Smooth muscle cell (in vitro differentiated cells): ENCODE data around the gene OR2AT4. TPM values are rescaled to one million over a fixed set of nuclear protein-coding genes. Genes with fewer than 3 reads are reported as not detected.

Source experiments
- DNase-seq: peaks from one replicate; lab custom pipeline; 2025; ENCODE audit not compliant: unreplicated experiment; lab: John Stamatoyannopoulos, UW
- H2AFZ ChIP-seq: fragments of 200-600 bp; sonication (generic); 2 replicates; pipeline ENCODE4 v1.6.0; 2016; ENCODE audit warnings: antibody characterized with exemption, low read depth, mild to moderate bottlenecking
- H3F3A ChIP-seq: fragments of 200-600 bp; sonication (generic); 2 replicates; pipeline ENCODE4 v1.6.0; 2017; ENCODE audit warnings: antibody characterized with exemption, low read depth
- H3K27ac ChIP-seq: fragments of 200-600 bp; sonication (generic); 2 replicates; pipeline ENCODE4 v1.5.1; 2016; ENCODE audit warnings: low read depth, mild to moderate bottlenecking
- H3K27me3 ChIP-seq: fragments of 200-600 bp; sonication (generic); 2 replicates; pipeline ENCODE4 v1.6.1; 2016; ENCODE audit warnings: low read depth, mild to moderate bottlenecking
- H3K36me3 ChIP-seq: fragments of 200-600 bp; sonication (generic); 2 replicates; pipeline ENCODE4 v1.5.1; 2016; ENCODE audit warnings: low read depth
- H3K4me1 ChIP-seq: fragments of 200-600 bp; sonication (generic); 2 replicates; pipeline ENCODE4 v1.5.1; 2016; ENCODE audit warnings: low read depth
- H3K4me2 ChIP-seq: fragments of 200-600 bp; sonication (generic); 2 replicates; pipeline ENCODE4 v1.6.0; 2016; ENCODE audit warnings: mild to moderate bottlenecking
- H3K4me3 ChIP-seq: fragments of 200-600 bp; sonication (generic); 2 replicates; pipeline ENCODE4 v1.5.1; 2016; ENCODE audit warnings: mild to moderate bottlenecking
- H3K79me2 ChIP-seq: fragments of 200-600 bp; sonication (generic); 2 replicates; pipeline ENCODE4 v1.6.0; 2016; ENCODE audit warnings: low read depth, mild to moderate bottlenecking
- H3K9ac ChIP-seq: fragments of 200-600 bp; sonication (generic); 2 replicates; pipeline ENCODE4 v1.6.0; 2016; ENCODE audit warnings: low read depth
- H3K9me3 ChIP-seq: fragments of 200-600 bp; sonication (generic); replicated peaks from 2 replicates; pipeline ENCODE4 v1.5.1; 2016; ENCODE audit warnings: low read depth
- H4K20me1 ChIP-seq: fragments of 200-600 bp; sonication (generic); 2 replicates; pipeline ENCODE4 v1.6.0; 2016; ENCODE audit warnings: low read depth
- WGBS: methylation state at CpG from one replicate; pipeline ENCODE4 v1.1.7; 2016; ENCODE audit warnings: low lambda C conversion rate; 5-methylcytosine and 5-hydroxymethylcytosine counted together
- polyA plus RNA-seq: library from polyadenylated mRNA; unstranded; fragments of >200 nt; fragmentation: Nextera tagmentation; extraction: Ambion mirVana; gene quantifications from 2 replicates; pipeline ENCODE4 v1.2.1, GENCODE V29; 2016
- total RNA-seq: library from RNA; depleted of rRNA; stranded (reverse); fragments of >200 nt; gene quantifications from 2 replicates; pipeline ENCODE4 v1.2.3, GENCODE V29; 2014
- TF ChIP-seq, protein P1 (sequence below): fragments of 200-600 bp; sonication (generic); IDR thresholded peaks from 2 replicates; pipeline ENCODE4 v1.5.1; 2017; ENCODE audit warnings: borderline replicate concordance, mild to moderate bottlenecking, antibody characterized with exemption; ENCODE audit not compliant: insufficient read depth, poor library complexity, severe bottlenecking

The OR2AT4 gene
- total and polyA plus RNA-seq, 2 experiments from 2014 or later = not detected

DNA sequence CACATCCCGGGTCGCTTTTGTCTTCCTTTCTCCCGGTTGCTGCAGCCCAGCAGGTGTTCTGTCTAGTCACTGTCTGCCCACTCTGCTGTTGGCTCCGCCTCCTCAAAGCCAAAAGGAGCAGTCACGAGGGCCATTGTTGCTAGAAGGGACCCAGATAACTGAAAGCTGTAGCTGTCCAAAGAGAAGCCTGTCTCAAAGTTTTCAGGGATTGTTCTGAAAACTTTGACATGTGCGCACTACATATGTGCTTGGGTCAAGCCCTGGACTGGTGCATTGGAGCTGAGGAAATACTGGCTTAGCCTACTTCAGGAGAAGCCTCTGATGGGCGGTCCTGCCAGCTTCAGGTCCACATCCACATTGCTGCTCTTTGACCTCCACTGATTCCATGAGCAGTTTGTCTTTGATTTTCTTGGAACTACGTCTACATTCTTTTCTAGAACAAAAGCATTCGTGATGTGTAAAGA lies 8.8 kb upstream of the OR2AT4 start:
- Histone ChIP-seq H3K79me2 (no peaks in the 10 kb centered on the region), H3F3A (no peaks in the 10 kb centered on the region), H3K27me3 (no peaks in the 10 kb centered on the region), H3K4me3 (no peak overlapping the region), H3K9me3 (no peaks in the 10 kb centered on the region), H4K20me1 (no peaks in the 10 kb centered on the region), H3K27ac (no peak overlapping the region), H3K36me3 (no peaks in the 10 kb centered on the region), H2AFZ (no peak overlapping the region), H3K9ac (no peak overlapping the region), H3K4me2 (no peak overlapping the region), H3K4me1 (no peaks in the 10 kb centered on the region)
- DNase-seq = no peak
- WGBS = 78% methylated on average over 9 of the region's 9 CpGs
- TF ChIP-seq, protein P1, sequence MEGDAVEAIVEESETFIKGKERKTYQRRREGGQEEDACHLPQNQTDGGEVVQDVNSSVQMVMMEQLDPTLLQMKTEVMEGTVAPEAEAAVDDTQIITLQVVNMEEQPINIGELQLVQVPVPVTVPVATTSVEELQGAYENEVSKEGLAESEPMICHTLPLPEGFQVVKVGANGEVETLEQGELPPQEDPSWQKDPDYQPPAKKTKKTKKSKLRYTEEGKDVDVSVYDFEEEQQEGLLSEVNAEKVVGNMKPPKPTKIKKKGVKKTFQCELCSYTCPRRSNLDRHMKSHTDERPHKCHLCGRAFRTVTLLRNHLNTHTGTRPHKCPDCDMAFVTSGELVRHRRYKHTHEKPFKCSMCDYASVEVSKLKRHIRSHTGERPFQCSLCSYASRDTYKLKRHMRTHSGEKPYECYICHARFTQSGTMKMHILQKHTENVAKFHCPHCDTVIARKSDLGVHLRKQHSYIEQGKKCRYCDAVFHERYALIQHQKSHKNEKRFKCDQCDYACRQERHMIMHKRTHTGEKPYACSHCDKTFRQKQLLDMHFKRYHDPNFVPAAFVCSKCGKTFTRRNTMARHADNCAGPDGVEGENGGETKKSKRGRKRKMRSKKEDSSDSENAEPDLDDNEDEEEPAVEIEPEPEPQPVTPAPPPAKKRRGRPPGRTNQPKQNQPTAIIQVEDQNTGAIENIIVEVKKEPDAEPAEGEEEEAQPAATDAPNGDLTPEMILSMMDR = no peak

DNA sequence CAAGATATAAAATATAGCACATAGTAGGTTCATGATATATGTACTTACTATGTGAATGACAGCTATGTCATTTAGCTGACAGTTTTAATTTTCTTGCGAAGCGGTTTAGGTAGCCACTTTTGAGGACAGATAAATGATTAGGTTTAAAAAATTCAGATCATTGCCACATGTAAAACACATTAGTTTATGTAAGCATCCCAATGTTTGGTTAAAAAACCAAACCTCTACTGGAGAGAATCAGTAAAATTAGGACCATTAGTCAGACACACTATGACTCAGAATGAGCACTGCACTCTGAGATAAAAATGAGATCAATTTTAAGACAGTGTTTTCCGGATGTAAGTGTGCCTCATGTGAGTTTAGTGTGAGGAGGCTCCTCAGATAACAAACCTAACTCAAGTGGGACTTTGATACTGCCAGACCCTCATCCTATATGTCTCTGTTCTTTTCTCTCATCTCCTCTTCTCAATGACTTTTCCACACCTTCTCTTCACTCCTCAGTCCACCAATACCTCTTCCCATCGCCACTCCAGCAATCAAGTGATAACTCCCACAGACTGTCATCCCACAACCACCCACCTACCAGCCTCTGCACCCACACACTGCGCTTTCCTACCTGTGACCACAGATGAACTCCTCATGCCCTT lies 6.8 kb upstream of the OR2AT4 start:
- Histone ChIP-seq H2AFZ (no peak overlapping the region), H3F3A (no peaks in the 10 kb centered on the region), H3K27ac (peak overlapping the region; percentile 63), H4K20me1 (no peaks in the 10 kb centered on the region), H3K36me3 (no peaks in the 10 kb centered on the region), H3K4me1 (no peaks in the 10 kb centered on the region), H3K79me2 (no peaks in the 10 kb centered on the region), H3K4me2 (peak overlapping the region; percentile 29), H3K9me3 (no peaks in the 10 kb centered on the region), H3K4me3 (no peak overlapping the region), H3K27me3 (no peaks in the 10 kb centered on the region), H3K9ac (no peak overlapping the region)
- DNase-seq = no peak
- WGBS = 45% methylated on average over 5 of the region's 5 CpGs
- TF ChIP-seq, protein P1 = no peak

DNA sequence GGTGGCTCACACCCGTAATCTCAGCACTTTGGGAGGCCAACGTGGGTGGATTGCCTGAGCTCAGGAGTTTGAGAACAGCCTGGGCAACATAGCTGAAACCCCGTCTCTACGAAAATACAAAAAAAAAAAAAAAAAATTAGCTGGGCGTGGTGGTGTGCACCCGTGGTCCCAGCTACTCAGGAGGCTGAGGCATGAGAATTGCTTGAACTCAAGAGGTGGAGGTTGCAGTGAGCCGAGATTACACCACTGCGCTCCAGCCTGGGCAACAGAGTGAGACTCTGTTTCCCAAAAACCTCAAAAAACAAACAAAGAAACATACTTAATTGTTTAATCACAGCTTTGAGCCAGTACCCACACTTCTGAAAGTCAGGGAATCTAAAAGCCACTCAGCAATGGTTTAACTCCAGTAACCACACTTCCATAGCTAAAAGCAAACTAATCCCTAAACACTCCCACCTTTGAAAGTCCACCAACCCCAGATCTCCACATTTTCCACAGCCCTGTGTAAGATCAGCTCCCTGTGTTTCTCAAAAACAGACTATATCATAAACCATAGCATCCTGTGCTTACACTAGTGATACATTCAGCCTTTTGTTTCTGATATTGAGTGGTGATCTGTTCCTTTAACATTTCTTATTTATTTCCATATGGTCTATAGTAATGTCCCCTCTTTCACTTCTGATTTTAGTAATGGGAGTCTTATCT lies 4.9 kb upstream of the OR2AT4 start:
- no peak overlapping the region for H2AFZ ChIP-seq
- DNase-seq = no peak
- H3K36me3 ChIP-seq = no peaks in the 10 kb centered on the region
- H3K9ac ChIP-seq = no peak overlapping the region
- 73% methylated on average over 8 of the region's 8 CpGs for WGBS
- no peaks in the 10 kb centered on the region for H4K20me1 ChIP-seq
- no peaks in the 10 kb centered on the region for H3K4me1 ChIP-seq
- H3K27me3 ChIP-seq = no peaks in the 10 kb centered on the region
- H3K79me2 ChIP-seq = no peaks in the 10 kb centered on the region
- H3K4me2 ChIP-seq = no peak overlapping the region
- H3K4me3 ChIP-seq = no peak overlapping the region
- TF ChIP-seq, protein P1 = no peak
- H3K27ac ChIP-seq = no peak overlapping the region
- H3K9me3 ChIP-seq = no peaks in the 10 kb centered on the region
- H3F3A ChIP-seq = no peaks in the 10 kb centered on the region
